GM12878 (cell line): Measurements from ENCODE around the gene SNCAIP.

Experiments used
- SP1 ChIP-seq: IDR thresholded peaks from one replicate; pipeline ENCODE4 v1.6.1; 2011; ENCODE audit warnings: low read depth, low read length
- TAF1 ChIP-seq: IDR thresholded peaks from 2 replicates; pipeline ENCODE4 v1.6.1; 2011; ENCODE audit warnings: mild to moderate bottlenecking, low read depth, low read length, borderline replicate concordance
- TF ChIP-seq, protein P1 (sequence below), 3 experiments: IDR thresholded peaks in 2 of 3; conservative IDR thresholded peaks in 1 of 3; 2 replicates each; pipeline ENCODE4 v1.5.1; 2011; ENCODE audit warnings: low read depth in 3 of 3, low read length in 3 of 3, mild to moderate bottlenecking in 3 of 3, control low read depth in 2 of 3, moderate library complexity in 2 of 3, inconsistent platforms in 1 of 3, mixed read lengths in 1 of 3; ENCODE audit not compliant: control insufficient read depth in 2 of 3, insufficient read depth in 1 of 3; ENCODE audit errors: extremely low read depth in 1 of 3

- TF ChIP-seq, protein P1, sequence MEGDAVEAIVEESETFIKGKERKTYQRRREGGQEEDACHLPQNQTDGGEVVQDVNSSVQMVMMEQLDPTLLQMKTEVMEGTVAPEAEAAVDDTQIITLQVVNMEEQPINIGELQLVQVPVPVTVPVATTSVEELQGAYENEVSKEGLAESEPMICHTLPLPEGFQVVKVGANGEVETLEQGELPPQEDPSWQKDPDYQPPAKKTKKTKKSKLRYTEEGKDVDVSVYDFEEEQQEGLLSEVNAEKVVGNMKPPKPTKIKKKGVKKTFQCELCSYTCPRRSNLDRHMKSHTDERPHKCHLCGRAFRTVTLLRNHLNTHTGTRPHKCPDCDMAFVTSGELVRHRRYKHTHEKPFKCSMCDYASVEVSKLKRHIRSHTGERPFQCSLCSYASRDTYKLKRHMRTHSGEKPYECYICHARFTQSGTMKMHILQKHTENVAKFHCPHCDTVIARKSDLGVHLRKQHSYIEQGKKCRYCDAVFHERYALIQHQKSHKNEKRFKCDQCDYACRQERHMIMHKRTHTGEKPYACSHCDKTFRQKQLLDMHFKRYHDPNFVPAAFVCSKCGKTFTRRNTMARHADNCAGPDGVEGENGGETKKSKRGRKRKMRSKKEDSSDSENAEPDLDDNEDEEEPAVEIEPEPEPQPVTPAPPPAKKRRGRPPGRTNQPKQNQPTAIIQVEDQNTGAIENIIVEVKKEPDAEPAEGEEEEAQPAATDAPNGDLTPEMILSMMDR (IDR thresholded peaks at IDR 0.05 in 2 of 3, conservative IDR thresholded peaks at IDR 0.05 in 1 of 3; ENCODE audit: control insufficient read depth in 2 of 3, extremely low read depth in 1 of 3, insufficient read depth in 1 of 3, low read depth in 3 of 3, low read length in 3 of 3), result no peak
- TF ChIP-seq SP1 (no peak), TAF1 (no peak)
Observed at GRCh38 chr5:122354293-122354692, 42.3 kb downstream of the SNCAIP start.
